ENCODE data around the gene PPP2R5B.
A peak's percentile ranks its signal among the peaks of the same experiment; 100 is the strongest.

PPP2R5B gene

DNA sequence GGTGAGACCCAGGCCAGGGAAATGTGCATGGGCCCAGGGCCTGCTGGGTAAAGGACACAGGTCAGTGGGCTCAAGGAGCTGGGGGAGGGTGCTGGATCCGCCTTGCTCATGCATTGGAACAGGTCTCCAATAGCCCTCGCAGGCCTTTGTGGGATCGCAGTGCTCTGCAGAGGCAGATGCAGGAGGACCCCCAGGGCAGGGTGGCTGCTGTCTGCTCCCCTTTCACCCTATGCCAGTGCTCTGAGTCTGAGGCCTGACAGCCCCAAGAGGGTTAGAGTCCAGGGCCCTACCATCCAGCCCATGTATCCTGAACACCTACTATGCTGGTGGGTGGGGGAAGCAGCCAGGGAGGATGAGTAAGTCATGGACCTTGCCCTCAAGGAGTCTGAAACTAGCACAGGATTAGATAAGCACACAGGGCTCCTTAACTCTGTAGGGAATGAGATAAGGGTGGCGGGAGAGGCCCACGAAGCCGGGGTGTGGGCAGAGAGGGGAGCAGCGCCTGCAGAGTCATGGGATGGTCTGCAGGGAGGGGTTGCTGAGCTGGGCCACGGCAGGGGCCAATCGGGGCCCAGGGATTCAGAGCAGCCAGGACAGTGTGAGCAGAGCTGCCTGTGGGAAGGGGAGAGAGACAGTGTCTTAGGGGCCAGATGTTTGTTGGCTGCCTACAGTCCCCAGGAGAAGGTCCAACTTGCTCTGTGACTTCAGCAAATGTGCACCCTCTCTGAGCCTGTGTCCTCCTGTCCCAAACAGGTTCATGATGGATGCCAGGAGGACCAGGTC lies 35.6 kb upstream of the PPP2R5B start:
- DNase-seq (ENCODE audit: low spot score) = no peak

DNA sequence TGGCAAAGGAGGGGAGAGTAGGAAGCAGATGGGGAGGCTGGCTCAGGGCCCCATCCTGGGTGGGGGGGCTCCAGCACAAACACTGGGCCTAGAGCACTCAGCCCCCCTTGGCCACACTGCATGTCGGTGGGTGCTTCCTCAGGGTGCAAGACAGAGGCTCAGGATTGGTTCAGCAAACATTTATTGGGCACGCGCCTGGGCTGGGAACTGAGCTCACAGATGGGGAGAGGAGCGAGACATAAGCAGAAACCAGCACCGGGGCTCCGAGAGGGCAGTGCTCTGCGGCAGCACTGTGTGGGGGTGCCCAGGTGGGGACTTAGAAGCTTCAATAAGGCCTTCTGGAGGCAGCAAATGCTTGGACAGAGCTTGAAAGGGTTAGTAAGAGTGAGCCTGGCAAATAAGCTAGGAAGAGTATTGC lies 34.0 kb upstream of the PPP2R5B start:
- DNase-seq (ENCODE audit: low spot score) = no peak

- DNase-seq (ENCODE audit: low spot score) = no peak
Observed at GRCh38 chr11:64891215-64891848, 33.2 kb upstream of the PPP2R5B start.

- DNase-seq (ENCODE audit: low spot score) = no peak
Observed at GRCh38 chr11:64891880-64892279, 32.6 kb upstream of the PPP2R5B start.

- no peak for DNase-seq (ENCODE audit: low spot score)
Observed at GRCh38 chr11:64892411-64892831, 32.1 kb upstream of the PPP2R5B start.

DNA sequence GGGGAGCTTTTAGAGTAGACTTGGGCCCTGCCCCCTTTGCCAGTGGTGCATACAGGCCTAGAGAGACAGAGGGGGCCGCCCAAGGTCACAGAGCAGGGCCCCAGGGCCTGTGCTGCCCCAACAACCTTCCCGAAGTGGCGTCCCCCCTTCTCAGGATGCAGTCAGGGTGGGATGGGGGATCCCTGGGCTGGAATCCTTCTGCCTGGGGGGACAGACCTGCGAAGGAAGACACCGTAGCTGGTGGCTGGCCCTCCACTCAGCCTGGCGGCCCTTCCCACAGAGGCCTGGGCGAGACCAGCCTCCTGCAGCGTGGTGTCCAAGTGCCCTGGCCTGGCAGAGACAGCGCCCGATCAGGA lies 31.7 kb upstream of the PPP2R5B start:
- no peak for DNase-seq (ENCODE audit: low spot score)

DNA sequence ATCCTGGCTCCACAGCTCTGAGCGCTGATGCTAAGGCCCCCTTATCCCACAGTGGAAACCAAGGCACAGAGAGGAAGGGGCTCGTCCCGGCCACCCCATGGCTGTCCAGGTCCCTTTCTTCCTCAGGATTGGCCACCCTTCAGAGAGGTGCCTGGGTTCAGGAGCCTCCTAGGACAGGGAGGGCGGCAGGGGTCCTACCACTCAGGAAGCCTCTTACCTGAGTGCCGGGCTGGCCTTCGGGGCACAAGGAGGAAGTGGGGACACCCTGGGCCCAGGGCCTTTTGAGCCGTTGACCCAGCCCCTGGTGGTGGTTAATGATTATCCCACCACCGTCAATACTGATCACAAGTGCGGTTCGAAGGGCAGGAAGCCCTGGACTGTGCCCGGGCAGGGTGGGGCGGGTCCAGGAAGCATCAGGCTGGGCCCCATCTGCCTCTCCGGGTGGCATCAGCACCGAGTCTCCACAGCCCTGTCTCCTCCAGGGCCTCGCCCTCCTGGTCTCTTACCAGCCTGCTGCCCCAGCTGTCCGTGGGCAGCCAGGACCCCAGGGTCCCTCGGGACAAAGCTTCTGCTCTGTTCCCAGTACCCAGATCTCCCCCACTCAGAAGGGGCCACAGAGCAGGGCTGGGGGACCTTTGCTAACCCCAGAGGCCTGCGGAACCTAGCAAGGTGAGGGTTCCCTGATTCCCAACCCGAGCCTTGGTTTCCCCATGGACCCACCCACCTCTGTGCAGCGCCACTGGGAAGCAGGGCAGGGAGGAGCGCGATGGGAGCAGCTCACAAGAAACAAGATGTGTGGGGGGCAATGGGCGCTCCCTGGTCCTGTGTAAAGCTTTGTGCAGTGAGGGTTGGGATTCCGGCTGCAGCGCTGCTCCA lies 31.1 kb upstream of the PPP2R5B start:
- DNase-seq (ENCODE audit: low spot score) = no peak

- DNase-seq (ENCODE audit: low spot score) = peak; percentile 59
Observed at GRCh38 chr11:64894070-64894811, 30.2 kb upstream of the PPP2R5B start.

GRCh38 chr11:64894812-64895452 lies 29.6 kb upstream of the PPP2R5B start:
- no peak for DNase-seq (ENCODE audit: low spot score)

GRCh38 chr11:64896448-64897022 lies 28.0 kb upstream of the PPP2R5B start:
- no peak for DNase-seq (ENCODE audit: low spot score)

- no peak for DNase-seq (ENCODE audit: low spot score)
Observed at GRCh38 chr11:64897381-64898075, 27.0 kb upstream of the PPP2R5B start.

DNA sequence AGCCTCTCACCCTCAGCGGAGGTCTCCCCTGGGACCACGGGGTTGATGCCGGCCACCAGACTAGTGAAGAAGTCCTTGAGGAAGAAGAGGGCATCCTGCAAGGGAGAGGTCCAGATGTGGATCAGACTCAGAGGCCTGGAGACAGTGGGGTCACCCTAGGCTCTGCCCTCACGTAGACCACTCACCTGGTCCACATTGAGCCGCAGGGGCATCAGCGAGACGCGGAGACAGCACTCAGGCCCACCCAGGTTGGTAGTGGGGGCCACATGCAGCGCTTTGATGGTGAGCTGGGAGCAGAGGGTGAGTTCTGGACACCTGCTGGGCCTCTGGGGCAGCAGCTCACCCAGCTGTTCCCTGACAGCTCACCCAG lies 26.4 kb upstream of the PPP2R5B start:
- no peak for DNase-seq (ENCODE audit: low spot score)

DNA sequence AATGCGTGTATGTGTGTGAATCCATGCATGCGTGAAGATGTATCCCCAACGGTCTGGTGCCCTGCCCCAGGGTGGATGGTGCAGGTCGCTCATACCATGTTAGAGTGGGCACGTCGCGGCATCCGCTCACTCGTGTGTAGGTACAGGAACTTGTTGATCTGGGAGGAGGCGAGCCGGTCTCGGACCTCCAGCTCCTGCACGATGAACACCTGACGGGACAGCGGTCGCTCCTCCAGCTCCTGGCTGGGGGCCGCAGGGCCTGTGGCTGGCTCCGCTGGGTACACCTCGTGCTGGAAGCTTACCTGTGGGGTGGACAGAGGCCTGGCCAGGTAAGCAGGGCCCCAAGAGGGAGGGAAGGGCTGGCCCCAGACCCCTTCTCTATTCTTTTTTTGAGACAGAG lies 25.9 kb upstream of the PPP2R5B start:
- DNase-seq (ENCODE audit: low spot score) = no peak

DNA sequence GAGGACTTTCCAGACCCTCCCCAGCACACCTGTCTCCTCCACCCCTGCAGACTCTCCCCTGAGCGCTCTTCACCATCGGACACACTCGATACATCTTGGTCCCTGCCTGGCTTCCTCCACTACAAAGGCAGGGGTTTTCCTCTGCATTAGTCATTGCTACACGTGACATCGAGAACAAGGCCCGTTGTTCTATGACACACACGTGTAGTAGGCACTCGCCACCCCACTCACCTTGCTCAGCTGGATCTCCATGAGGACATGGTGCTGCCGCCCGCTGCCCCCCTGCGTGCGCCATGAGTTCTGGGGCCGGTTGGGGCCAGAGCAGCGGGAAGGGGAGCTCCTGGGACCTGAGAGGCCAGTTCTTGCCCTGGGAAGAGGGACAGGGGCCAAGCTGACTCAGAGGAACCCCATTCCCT lies 24.2 kb upstream of the PPP2R5B start:
- no peak for DNase-seq (ENCODE audit: low spot score)

GRCh38 chr11:64900774-64901173 lies 23.7 kb upstream of the PPP2R5B start:
- no peak for DNase-seq (ENCODE audit: low spot score)

GRCh38 chr11:64902102-64902900 lies 22.2 kb upstream of the PPP2R5B start:
- no peak for DNase-seq (ENCODE audit: low spot score)

GRCh38 chr11:64903291-64903833 lies 21.1 kb upstream of the PPP2R5B start:
- no peak for DNase-seq (ENCODE audit: low spot score)

DNA sequence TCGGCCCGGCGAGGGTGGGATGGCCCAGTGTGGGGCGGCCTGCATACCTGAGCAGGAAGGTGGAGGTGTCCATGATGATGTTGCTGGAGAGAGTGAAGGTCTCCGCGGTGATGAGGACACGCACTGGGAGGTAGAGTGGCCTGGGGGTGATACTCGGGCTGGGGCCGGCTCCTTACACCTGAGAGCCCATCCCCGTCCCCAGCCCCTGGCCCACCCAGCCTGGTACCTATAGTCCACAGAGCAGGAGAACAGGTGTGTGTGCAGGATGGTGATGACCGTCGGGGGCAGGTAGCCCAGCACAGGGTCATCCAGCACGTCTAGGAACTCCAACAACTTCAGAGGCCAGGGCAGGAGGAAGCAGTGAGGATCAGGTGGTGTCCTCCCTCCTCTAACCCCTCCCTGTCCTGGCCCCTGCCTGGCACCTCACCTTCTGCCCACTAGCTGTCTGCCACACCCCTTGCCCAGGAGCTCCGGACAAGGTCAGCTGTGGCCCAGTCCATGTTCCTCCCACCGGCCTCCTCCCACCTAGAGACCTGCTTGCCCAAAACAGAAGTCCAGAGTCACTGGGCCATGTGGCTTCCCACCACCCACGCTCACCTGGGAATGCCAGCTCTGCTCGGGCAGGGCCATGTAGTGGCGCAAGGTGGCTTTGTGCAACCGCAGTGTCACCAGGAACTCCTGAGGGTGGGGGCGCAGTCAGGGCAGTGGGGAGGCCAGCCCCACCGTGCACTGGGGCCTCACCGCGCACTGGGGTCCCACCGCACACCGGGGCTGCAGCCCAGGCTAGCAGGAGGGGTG lies 18.8 kb upstream of the PPP2R5B start:
- DNase-seq (ENCODE audit: low spot score) = no peak

- no peak for DNase-seq (ENCODE audit: low spot score)
Observed at GRCh38 chr11:64906314-64906635, 18.2 kb upstream of the PPP2R5B start.

Data from pons (tissue), 1 donor.